NCI-H1436 treated with DMSO at 0.1 percent for 48 hours (cell line): Measurements from ENCODE around the gene TADA2A.

Source experiments
- DNase-seq: peaks from one replicate; lab custom pipeline; 2025; lab: John Stamatoyannopoulos, UW

TADA2A gene

DNA sequence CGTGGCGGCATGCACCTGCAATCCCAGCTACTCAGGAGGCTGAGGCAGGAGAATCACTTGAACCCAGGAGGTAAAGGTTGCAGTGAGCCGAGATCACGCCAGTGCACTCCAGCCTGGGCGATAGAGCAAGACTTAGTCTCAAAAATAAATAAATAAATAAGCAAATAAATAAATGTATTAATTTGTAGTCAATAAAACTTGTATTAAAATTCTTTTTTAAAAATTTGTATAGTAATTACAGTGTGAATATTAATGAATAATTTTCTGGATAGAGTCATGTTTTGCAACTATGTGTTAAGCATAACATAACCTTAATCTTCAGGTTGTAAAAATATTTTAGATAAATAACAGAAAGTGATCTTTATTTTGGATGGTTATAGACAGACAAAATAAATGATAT, 55.8 kb downstream of the TADA2A start:
- no peak for DNase-seq

DNA sequence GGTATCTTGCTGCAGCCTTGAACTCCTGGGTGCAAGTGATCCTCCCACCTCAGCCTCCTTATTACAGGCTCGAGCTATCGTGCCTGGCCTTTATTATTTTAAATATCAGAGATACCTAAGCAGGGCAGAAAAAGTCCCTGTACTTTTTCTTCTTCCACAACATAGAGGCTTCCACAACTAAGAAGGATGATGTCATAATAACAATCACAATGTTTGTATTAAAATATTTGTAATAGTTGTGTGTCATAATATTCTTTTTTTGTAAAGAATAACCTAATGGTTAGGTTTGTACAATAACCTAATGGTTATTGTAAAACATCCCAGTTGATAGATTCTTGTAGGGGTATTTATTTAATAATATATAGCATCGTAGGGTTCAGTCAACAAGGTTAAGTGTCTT, 56.4 kb downstream of the TADA2A start:
- no peak for DNase-seq

DNA sequence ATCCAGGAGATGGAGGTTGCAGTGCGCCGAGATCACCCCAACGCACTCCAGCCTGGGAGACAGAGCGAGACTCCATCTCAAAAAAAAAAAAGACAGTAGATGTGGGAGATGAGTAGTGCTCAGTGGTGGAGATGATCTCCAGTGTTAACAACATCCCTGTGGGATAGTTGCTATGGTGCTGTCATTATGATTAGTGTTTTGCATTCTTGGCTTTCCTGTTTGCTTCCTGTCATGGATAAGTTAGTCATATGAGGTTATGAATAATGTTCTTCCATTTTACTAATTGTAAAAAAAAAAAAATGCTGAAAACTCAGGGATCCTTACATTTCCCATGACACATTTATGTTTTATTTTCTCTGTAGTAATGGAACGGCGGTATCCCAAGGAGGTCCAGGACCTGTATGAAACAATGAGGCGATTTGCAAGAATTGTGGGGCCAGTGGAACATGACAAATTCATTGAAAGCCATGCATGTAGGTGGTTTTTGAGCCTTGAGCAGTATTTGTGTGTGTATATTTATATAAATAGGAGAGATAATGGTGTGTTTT, 58.5 kb downstream of the TADA2A start:
- DNase-seq, result no peak

DNA sequence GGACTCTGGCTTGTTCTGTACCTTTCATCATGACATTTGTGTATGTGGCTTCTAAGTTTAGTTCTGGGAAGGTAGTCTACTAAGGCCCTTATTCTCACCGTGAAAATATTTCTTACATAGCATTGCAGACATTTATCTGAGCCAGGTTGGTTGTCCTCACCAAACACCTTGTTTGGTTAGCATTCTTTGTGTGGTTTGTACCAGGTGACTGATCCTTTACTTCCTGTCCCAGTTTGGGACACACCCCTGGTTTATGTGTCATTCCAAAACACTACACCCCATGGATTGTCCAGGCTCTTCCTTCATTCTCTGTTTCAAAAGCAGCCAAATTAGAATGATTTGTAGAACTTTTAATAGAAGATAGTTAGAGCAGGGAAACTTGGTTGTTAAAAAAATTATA, 59.8 kb downstream of the TADA2A start:
- no peak for DNase-seq

DNA sequence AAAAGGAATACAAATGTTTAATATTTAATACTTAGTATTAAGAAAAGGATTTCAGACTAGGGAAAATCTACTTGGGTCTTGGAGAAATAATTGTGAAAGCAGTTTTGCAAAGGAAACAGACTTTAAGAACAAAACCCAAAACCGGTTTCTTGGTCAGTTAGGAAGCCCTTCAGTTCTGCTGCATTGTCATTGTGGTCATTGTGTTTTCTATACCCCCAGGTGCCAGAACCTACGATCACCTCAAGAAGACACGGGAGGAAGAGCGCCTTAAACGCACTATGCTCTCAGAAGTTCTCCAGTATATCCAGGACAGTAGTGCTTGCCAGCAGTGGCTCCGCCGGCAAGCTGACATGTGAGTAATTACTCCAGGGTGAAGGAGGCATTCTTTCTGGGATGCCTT, 63.5 kb downstream of the TADA2A start:
- no peak for DNase-seq

DNA sequence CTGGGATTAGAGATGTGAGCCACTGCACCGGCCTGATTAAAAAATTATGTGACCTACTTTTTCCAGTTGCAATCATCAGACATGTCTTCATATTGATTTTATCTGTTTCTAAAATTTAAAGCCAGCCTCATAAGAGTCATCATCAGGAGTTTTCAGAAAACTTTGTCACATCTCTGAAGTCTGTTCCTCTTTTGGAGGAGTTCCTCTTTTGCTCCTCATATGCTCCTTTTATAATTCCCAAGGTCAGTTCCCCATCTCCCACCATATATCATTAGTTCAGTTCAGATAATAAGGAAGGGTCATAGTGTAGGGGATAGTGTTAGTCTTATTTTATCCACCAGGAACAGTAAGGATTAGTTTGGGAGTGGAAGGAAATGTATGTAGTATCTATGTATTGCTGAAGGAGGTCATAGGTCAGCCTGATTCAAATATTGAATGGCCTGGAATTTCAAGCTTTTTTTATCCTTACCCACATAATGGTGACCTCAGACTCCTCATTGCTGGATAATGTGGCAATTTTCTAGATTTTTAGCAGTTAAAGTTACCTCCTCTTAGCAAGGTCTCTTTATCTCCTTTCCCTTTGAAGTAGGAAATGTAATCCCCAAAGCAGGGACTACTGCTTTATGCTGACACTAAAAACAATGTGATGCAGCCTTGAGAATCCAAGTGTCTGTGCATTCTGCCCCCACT, 69.2 kb downstream of the TADA2A start:
- DNase-seq, result no peak

DNA sequence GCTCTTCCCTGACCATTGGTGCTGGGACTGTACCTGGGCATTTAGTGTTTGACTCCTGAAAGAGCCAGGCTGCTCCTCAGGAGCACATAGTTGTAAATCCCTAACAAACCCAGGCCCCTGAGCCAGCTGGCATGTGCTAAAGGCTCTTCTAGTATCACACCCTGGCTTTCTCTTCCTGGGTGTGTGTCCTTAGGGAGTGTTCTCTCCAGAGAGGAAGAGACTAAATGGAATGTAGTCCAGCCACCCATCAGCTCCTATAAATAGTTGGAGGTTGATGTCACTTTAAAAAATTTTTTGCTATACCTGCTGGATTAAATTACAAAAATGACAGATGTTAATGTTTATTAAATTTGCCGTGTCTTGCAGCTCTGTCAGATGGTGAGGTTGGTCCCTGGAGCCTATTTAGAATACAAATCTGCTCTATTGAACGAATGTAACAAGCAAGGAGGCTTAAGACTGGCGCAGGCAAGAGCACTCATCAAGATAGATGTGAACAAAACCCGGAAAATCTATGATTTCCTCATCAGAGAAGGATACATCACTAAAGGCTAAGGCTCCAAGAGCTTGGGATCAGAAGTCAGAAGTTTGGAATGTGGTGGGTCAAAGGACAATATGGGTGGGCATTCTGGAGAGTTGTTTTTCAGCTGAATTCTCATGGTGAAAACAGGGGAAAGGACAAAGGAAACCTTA, 69.9 kb downstream of the TADA2A start:
- no peak for DNase-seq

DNA sequence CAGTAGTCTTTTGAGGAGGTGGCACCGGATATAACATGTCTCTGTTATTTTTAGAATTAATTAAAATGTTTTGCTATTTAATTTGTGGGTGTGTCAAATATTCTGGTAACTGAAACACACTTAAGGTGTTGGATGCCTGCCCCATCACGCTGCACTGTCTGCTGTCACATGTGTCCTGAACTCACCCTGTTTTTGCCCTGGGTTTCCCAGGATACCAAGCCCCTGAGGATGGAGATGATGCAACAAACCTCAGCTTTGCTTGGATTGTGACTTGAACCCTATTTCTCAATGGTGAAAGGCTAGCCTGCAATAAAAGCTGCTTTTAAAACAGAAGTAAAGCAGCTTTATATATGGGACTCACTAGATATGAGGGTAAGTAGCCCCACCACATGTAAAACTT, 71.5 kb downstream of the TADA2A start:
- DNase-seq, result no peak

DNA sequence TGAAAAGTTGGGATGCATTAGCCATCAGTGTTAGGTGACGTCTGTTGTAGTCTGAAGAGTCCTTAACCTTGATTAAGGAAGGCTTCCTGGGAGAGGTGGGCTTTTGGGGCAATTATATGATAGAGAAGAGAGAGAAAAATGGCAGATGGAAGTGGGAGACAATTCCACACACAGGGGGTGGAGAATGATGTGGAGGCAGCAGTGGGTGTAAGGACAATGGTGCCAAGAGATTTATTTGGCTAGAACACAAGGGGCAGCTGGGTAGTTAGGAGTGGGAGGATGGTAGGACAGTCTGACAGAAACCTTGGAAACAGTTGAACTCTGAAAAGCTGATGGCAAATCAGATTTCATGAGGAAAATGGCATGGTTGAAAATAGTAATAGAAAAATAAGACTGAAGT, 72.3 kb downstream of the TADA2A start:
- DNase-seq, result no peak

DNA sequence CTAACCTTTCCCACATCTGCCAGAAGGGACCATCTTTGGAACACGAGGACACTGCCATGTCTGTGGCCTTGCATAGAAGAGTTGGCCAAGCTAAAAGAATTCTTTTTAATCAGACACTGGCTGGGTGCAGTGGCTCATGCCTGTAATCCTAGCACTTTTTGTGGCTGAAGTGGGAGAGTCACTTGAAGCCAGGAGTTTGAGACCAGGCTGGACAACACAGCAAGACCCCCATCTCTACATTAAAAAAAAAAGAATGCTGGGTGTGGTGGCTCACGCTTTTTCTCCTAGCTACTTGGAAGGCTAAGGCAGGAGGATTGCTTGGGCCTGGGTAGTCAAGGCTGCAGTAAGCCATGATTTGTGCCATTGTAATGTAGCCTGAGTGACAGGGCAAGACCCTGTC, 73.7 kb downstream of the TADA2A start:
- no peak for DNase-seq

DNA sequence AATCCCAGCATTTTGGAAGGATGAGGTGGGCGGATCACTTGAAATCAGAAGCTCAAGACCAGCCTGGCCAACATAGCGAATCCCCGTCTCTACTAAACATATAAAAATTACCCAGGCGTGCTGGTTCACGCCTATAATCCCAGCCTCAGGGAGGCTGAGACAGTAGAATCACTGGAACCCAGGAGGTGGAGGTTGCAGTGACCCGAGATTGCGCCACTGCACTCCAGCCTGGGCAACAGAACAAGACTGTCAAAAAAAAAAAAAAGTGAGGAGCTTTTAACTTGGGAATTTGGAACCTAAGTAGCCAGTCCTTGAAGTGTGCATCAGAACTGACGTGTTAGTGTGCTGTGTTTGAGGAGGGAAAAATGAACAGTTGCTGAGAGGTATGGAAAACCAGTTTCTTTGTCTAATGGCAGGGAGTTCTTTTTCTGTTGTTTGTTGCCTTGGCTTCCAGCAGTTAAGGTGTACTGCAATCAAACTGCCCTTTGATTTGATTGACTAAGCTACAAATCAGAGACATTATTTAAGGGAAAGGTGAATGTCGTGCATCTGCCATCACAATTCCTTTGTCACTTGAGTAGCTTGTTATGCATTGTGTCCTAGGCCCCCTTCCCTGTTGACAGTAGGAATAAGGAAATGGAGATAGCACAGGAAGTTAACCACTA, 74.4 kb downstream of the TADA2A start:
- no peak for DNase-seq

DNA sequence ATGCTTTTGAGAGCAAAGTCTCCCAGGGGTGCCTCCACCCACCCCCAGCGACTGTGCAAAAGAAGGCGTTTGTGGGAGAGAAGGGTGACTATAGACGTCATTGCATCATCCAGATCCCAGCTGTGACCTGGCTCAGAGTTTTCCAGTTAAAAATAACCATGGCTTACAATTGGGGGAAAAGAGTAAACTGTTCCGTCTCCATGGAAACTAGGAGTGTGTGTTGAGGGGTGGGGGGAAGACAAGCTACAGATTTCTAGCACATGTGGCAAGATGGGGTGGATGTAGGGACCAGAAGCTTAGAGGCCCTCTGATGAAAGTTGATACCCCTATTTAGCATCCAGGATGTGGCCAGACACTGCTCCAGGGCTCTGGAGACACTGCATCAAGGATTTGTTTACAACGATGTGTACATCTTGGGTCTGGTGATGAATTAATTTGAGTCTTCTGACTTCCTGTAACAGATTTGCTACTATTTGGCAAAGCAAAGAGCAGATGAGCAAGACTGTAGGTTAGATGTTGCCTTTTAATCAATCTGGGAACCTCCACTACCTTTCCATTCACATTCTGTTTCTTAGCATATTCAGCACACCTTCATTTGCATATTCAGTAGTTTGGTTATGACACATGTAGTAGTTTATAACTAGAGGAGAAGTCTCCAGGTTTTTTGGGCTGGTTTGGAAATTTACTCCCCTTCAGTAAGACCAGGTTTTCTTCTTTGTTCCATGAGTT, 76.8 kb downstream of the TADA2A start:
- no peak for DNase-seq

DNA sequence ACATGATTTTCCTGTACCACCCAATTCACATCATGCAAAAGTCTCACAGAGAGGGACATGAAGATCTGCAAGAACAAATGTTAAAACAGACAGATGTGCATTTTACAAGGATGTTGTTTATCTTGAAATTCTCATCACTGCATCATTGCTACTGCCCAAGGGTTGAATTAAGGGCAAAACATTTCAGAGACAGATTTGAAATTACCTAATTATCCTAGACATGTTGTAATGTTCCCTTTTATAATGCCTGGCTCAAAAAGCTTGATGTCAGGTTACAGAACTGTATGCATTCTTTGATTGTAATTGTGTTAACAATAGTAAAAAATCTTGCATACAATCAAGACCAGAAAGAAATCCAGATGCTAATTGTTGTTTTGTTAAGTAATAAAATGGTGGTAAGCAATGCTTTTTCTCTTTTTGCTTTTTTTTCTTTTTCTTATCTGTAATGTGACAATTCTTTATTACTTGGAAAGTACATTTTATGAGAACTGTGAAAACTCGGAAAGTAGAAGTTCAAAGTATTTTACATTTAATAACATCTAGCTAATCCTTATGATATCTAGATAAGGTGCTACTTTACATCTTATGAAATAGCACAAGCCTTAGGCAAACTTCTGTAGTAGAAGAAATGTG, 79.4 kb downstream of the TADA2A start:
- DNase-seq, result no peak

DNA sequence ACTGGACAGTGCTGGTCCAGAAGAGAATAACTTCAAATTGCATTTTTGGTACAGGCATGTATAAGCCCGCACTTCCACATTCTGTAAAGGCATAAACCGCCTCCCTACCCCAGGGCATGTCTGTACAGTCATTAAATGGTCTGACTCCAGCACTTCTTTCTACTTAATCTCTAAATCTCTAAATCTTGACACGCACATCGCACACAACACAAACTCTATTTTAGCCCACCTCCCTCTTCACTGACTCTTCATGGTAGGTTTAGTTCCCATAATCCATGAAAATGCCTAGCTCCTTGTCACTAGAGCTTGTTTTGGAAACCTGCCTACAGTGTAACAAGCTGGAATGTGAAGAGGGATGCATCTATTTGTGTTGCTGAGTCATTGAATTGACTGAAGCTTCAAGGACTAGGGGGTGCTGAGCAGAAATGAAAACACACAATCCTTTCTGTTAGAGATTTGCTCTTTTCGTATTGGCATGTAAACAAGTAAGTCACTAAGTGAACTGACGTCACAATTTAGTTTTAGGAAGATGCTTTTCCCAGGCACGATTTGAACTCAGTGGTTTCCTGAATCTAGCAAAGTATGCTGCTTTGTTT, 81.4 kb downstream of the TADA2A start:
- no peak for DNase-seq

DNA sequence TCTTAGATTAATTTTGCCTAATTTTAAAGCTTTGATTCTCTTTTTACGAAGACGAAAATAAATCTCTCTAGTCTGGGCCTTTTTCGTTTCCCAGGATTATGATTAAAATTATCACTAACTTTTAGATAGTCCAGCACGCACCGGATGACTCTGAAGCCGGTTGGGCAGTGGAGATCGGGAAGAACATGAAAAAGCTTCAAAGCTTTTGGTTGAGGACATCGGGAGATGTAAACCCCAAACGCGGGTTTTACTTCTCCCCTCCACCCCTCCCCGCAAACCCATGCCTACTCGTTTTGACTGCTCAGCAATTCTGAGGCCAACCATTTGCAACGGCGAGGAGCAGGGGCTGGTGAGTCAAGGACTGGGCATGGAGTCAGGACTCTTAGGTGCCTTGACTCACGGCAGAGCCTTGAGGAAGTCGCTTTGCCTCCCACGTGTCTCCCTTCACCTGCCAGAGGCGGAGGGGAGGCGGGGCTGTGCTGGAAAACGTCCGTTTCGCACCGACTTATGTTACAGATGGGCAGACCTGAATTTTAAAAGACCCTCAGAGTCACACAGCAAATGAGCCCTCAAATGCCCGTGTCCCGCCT, 82.0 kb downstream of the TADA2A start:
- DNase-seq, result no peak

DNA sequence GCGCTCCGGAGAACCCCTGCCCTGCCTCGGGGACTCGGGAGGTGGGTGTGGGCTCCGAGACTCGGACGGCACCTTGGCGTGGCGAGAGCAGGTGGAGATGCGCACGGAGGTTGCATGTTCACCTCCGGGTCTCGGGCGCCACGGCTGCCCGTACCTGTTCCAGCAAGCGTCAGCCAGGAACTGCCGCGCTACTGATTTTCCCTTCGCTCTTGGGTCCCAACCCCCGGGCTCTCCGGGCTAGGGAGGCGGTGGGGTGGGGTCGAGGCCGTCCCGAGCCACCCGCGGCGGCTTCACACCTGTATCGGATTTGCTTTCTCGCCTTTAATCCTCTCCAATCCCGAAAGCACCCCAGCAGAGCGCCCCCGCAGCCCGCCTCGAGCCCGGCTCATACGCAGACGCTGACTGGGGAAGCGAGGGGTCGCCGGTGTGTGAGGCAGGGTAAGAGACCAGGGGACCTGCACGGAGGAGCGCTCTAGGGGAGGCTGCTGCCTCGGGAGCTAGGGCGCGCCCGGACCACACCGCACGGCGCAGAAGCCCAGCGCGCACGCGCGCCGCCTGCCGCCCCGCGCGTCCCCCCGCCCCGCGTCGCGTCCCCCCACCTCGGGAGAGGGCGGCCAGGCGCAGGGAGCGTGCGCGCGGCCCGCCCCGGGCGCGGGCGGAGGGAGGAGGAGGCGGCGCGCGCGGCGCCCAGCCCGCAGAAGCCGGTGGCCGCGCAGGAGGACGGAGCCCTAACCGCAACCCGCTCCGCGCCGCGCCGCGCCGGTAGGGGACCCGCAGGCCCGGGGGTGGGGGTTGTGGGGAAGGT, 82.7 kb downstream of the TADA2A start, which contains the start of gene DUSP14:
DUSP14 (plus strand) TSS at position 695 of the 805 bp plus-strand sequence. CDS start 22,382 bp downstream, outside the sequence.
- peak; percentile 42 for DNase-seq

DNA sequence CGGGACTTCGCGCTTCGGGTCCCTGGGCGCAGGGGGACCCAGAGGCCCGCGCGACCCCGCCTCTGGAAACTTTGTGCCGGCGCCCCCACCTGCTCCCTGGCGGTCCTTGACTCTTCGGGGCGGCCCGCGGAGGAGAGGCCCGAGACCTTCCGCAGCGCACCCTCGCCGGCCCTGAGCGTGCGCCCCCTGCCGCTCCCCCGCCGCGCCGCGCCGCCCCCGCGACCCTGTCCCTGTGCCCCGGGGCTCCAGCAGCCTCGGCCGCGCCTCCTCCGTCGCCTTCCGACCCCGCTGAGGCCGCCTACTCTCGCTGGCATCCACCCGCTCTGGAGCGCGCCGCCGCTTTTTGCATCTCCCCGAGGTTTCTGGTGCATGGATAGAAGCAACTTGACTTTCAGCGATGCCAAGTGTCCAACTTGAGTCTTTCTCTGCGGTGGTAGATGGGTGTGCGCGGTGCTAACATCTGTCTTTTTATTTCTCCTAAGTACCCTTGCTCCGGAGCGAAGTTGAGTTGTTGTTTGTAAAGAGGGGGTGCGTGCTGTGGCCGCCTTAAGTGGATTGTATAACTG, 83.4 kb downstream of the TADA2A start:
- DNase-seq, result no peak

DNA sequence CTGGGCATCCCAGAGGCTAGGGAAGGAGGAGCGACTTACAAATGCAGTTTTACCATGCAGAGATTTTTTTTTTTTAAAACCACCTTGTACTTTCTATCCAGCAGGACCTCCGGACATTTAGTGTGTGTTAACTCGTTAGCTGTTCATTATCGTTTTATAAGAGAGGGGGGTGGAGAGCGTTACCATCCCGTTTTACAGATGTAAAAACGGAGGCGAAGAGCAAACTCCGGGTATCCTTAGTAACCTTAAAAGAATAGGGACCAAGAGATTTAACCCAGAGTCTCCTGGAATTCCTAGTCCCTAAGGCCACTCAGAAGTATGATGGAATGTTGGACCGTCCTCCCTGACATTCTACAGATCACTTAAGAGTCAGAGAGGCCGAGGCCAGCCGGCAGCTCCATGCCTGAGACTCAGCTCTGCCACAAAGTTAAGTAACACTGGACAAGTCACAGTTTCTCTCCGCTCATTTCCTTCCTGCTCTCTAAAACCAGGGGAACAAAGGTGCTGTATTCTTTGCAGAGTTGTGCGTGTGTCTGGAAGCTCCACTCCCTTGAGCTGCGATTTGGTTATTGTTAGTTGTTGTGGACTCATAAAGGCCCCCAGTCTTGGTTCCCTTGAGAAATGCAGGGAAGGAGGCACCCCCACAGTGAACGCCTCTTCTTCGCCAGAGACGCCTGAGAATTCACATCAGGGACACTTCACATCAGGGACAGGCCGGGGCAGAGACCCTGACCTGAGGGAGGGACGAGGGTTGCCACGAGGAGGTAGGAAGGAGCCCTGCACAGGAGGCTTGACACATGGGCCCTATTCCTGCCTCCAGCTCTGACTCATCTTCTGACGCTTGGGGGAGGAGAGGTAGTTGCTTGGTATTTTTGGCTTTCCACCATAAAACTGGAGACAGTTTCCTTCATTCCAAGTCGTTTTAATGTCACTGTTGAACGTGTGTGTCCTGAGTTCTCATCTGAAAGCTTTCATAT, 84.2 kb downstream of the TADA2A start:
- no peak for DNase-seq

DNA sequence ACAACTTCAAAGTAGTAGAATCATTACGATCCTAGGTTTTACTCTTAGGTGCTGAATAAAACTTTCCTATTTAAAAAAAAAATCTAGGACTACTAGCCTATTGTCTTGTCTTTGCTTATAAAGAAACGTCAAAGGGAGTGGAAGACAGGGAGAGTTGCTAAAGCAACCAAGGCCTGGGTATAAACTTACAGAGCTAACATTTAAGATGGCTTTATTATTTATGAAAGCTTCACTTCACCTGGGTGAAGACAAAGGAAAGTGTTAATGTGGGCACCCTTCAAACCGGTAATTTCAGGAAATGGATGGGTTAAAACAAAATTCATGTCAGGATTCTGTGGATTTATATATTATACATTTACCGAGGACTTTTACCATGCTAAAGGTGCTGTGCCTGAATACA, 85.5 kb downstream of the TADA2A start:
- no peak for DNase-seq
